K562 (cell line): ENCODE results near the gene ITPR1. TPM values are rescaled to one million over a fixed set of nuclear protein-coding genes. Genes with fewer than 3 reads are reported as not detected.
A peak's percentile ranks its signal among the peaks of the same experiment; 100 is the strongest.

Experiments
- ATAC-seq: fragments of 200-7000 bp; cut with Tn5 transposase; 3 replicates; pipeline ENCODE4 v1.9.1; 2020; ENCODE audit warnings: moderate library complexity
- Bru-seq: library from RNA; stranded (reverse); fragments of 400-500 nt; gene quantifications from one replicate; lab custom pipeline; 2021; lab: Mats Ljungman, UMichigan
- BruChase-seq, 2 experiments: library from RNA; stranded (reverse); fragments of 400-500 nt; gene quantifications; one replicate each; lab custom pipeline; 2021; lab: Mats Ljungman, UMichigan
- BruUV-seq: library from RNA; stranded (reverse); fragments of 400-500 nt; replicated peaks from 2 replicates; lab custom pipeline; 2021; lab: Mats Ljungman, UMichigan
- CTCF ChIA-PET: fragments of 300-600 bp; formaldehyde crosslinking; extraction: SDS; loops from one replicate; lab custom pipeline; 2021; ENCODE audit warnings: low intra/inter-chr PET ratio; lab: Yijun Ruan, JAX
- POLR2A ChIA-PET: fragments of 300-600, 350-650 bp; sonication (Branson Sonifier 250); formaldehyde crosslinking; extraction: SDS; loops from one replicate; lab custom pipeline; 2021; ENCODE audit warnings: antibody characterized with exemption, inconsistent platforms; lab: Yijun Ruan, JAX
- DNase-seq, 4 experiments: peaks; one replicate each; pipeline versions ENCODE4 v3.0.0 to v3.0.0-alpha.2; 2011 to 2018; ENCODE audit warnings: low spot score in 3 of 4, mixed read lengths in 3 of 4; ENCODE audit errors: extremely low read depth in 1 of 4
- FAIRE-seq: peaks from 2 replicates; lab custom pipeline; 2011; peaks lifted over from hg19 to GRCh38; lab: Jason Lieb, UNC
- H2AFZ ChIP-seq: 2 replicates; pipeline ENCODE4 v1.6.0; 2011; ENCODE audit warnings: low read depth, low read length, control low read depth, inconsistent platforms
- H3K27ac ChIP-seq: fragments of 200-600 bp; 3 replicates; pipeline ENCODE4 v1.8.0; 2011; ENCODE audit warnings: low read depth, mild to moderate bottlenecking, control low read depth, inconsistent platforms, low read length, moderate library complexity, mixed read lengths; ENCODE audit errors: extremely low read depth
- H3K27me3 ChIP-seq, 2 experiments: fragments of 300-600 bp in 1 of 2; 2 replicates in 1 of 2; 3 replicates in 1 of 2; pipeline versions ENCODE4 v1.6.0 to v1.8.0; 2011; ENCODE audit warnings: inconsistent platforms in 2 of 2, low read length in 2 of 2, mild to moderate bottlenecking in 1 of 2, mixed read lengths in 1 of 2, moderate library complexity in 1 of 2; ENCODE audit not compliant: control insufficient read depth in 2 of 2, insufficient read depth in 2 of 2
- H3K36me3 ChIP-seq: fragments of 300-600 bp; 3 replicates; pipeline ENCODE4 v1.8.0; 2011; ENCODE audit warnings: mild to moderate bottlenecking, low read length, inconsistent platforms; ENCODE audit not compliant: control insufficient read depth, insufficient read depth
- H3K4me1 ChIP-seq, 2 experiments: fragments of 200-600 bp in 1 of 2; replicated peaks in 1 of 2; 2 replicates in 1 of 2; 3 replicates in 1 of 2; pipeline versions ENCODE4 v1.5.1 to v1.8.0; 2011; ENCODE audit warnings: inconsistent platforms in 2 of 2, low read length in 2 of 2, mild to moderate bottlenecking in 1 of 2, mixed read lengths in 1 of 2, moderate library complexity in 1 of 2; ENCODE audit not compliant: control insufficient read depth in 2 of 2, insufficient read depth in 2 of 2
- H3K4me2 ChIP-seq: 2 replicates; pipeline ENCODE4 v1.6.1; 2011; ENCODE audit warnings: low read length, control low read depth, inconsistent platforms, mixed read lengths; ENCODE audit not compliant: insufficient read depth
- H3K4me3 ChIP-seq: fragments of 200-600 bp; sonication (generic), shearing (Covaris generic); 2 replicates; pipeline ENCODE4 v1.5.1; 2016; ENCODE audit warnings: control low read depth, inconsistent platforms
- H3K79me2 ChIP-seq: fragments of 200-600 bp; 3 replicates; pipeline ENCODE4 v1.8.0; 2011; ENCODE audit warnings: low read length, inconsistent platforms; ENCODE audit not compliant: control insufficient read depth, insufficient read depth
- H3K9ac ChIP-seq, 2 experiments: 2 replicates each; pipeline versions ENCODE4 v1.6.0 to v1.6.1; 2011; ENCODE audit warnings: low read depth in 2 of 2, low read length in 2 of 2, control low read depth in 1 of 2, inconsistent platforms in 1 of 2, mild to moderate bottlenecking in 1 of 2, mixed read lengths in 1 of 2; ENCODE audit not compliant: insufficient read depth in 1 of 2
- H3K9me1 ChIP-seq: one replicate; pipeline ENCODE4 v1.6.0; 2011; ENCODE audit warnings: inconsistent platforms, mild to moderate bottlenecking, low read length, moderate library complexity; ENCODE audit not compliant: control insufficient read depth, insufficient read depth
- H3K9me3 ChIP-seq: replicated peaks from 2 replicates; pipeline ENCODE4 v1.5.1; 2011; ENCODE audit warnings: low read depth, low read length, inconsistent platforms; ENCODE audit not compliant: control insufficient read depth, insufficient read depth
- H4K20me1 ChIP-seq: replicated peaks from 2 replicates; pipeline ENCODE4 v1.6.1; 2011; ENCODE audit warnings: low read length, inconsistent platforms, mixed read lengths; ENCODE audit not compliant: control insufficient read depth, insufficient read depth
- BRCA1 ChIP-seq, 2 experiments: fragments of 450-650 bp in 1 of 2; sonication (generic) in 1 of 2; formaldehyde crosslinking in 1 of 2; IDR thresholded peaks; 2 replicates each; pipeline versions ENCODE4 v1.5.0 to v1.6.1; 2017 to 2020; ENCODE audit warnings: mild to moderate bottlenecking in 1 of 2, missing genetic modification reagents in 1 of 2
- BRF2 ChIP-seq: IDR thresholded peaks from 3 replicates; pipeline ENCODE4 v1.6.1; 2011; ENCODE audit warnings: borderline replicate concordance, mild to moderate bottlenecking; ENCODE audit not compliant: insufficient read length, insufficient read depth
- DLX4 ChIP-seq: fragments of 250-450 bp; sonication (Bioruptor Pico); IDR thresholded peaks from 2 replicates; pipeline ENCODE4 v1.6.1; 2021; ENCODE audit warnings: mild to moderate bottlenecking
- FOXO4 ChIP-seq: fragments of 450-650 bp; formaldehyde crosslinking; IDR thresholded peaks from 2 replicates; pipeline ENCODE4 v1.4.0; 2020; ENCODE audit warnings: mild to moderate bottlenecking, moderate library complexity
- KLF13 ChIP-seq: fragments of 450-650 bp; IDR thresholded peaks from 2 replicates; pipeline ENCODE4 v1.6.1; 2016; ENCODE audit warnings: missing genetic modification characterization, low read depth, mild to moderate bottlenecking, missing compliant biosample characterization, moderate library complexity, borderline replicate concordance
- POLR2A ChIP-seq: fragments of 450-650 bp; conservative IDR thresholded peaks from 2 replicates; pipeline ENCODE4 v1.6.1; 2016
- TAF7 ChIP-seq: fragments of 450-650 bp; IDR thresholded peaks from 2 replicates; pipeline ENCODE4 v1.6.1; 2016; ENCODE audit warnings: missing genetic modification characterization, missing compliant biosample characterization
- ZNF175 ChIP-seq: fragments of 200-800 bp; sonication (Bioruptor generic); IDR thresholded peaks from 2 replicates; pipeline ENCODE4 v1.6.1; 2016; ENCODE audit warnings: low read depth, mild to moderate bottlenecking, missing genetic modification characterization, missing compliant biosample characterization
- ZSCAN32 ChIP-seq: fragments of 450-650 bp; formaldehyde crosslinking; IDR thresholded peaks from 2 replicates; pipeline ENCODE4 v1.4.0; 2020; ENCODE audit warnings: mild to moderate bottlenecking, moderate library complexity
- WGBS: fragments of 100-300 bp; shearing (Covaris generic); methylation state at CpG from one replicate; pipeline ENCODE4 v1.1.6; 2016; ENCODE audit warnings: low coverage, mixed read lengths; ENCODE audit not compliant: insufficient coverage; ENCODE audit errors: missing lambda C conversion rate; 5-methylcytosine and 5-hydroxymethylcytosine counted together
- in situ Hi-C: fragments of 300-500 bp; cut with MboI; formaldehyde crosslinking; loops from 4 replicates; pipeline ENCODE4 v1.15.0; 2018; ENCODE audit warnings: inconsistent platforms, mixed read lengths
- intact Hi-C: fragments of 100-400 bp; cut with micrococcal nuclease; formaldehyde crosslinking; loops from 2 replicates; pipeline ENCODE4 v1.14.2; 2022
- long read RNA-seq, 3 experiments: library from polyadenylated mRNA in 2 of 3; library from RNA in 1 of 3; unstranded in 2 of 3; stranded (forward) in 1 of 3; transcript quantifications; one replicate each; pipeline ENCODE4 v2.0.0, GENCODE V29; 2019 to 2022
- polyA minus RNA-seq, 3 experiments: library from RNA; depleted of rRNA, polyadenylated mRNA; stranded (reverse); fragments of >200 nt; gene quantifications; 2 replicates each; pipeline ENCODE4 v1.2.3, GENCODE V29; 2011
- polyA plus RNA-seq, 8 experiments: library from polyadenylated mRNA; depleted of rRNA in 4 of 8; stranded (reverse) in 5 of 8; unstranded in 3 of 8; fragments of >200 nt; fragmentation: Nextera tagmentation in 2 of 8; fragmentation: Illumina TruSeq in 1 of 8; extraction: Ambion mirVana in 2 of 8; extraction: Trizol in 1 of 8; gene quantifications; 2 replicates each; pipeline versions ENCODE4 v1.2.1 to v1.2.3, GENCODE V29; 2011 to 2014; ENCODE audit warnings: inconsistent platforms in 1 of 8, missing spikeins in 1 of 8
- total RNA-seq, 7 experiments: library from RNA; depleted of rRNA in 6 of 7; stranded (reverse); fragments of >200 nt in 6 of 7; fragmentation: Illumina TruSeq in 2 of 7; extraction: Trizol in 2 of 7; gene quantifications; 2 replicates each; pipeline versions ENCODE4 v1.2.1 to v1.2.3, GENCODE V29; 2011 to 2021; ENCODE audit warnings: low replicate concordance in 1 of 7

ITPR1 gene
- total RNA-seq (2011; cell fraction: chromatin; rRNA removed; ENCODE audit: low replicate concordance): 159 and 255 TPM in 2 replicates
- total RNA-seq (2011; cell fraction: nucleolus; rRNA removed): 75.7 and 94.0 TPM in 2 replicates
- 134 and 202 TPM in 2 replicates for total RNA-seq (2011; cell fraction: nucleoplasm; rRNA removed)
- 22.4 and 22.9 TPM in 2 replicates for total RNA-seq (2014; rRNA removed)
- total RNA-seq (2014; rRNA removed; fragmentation: Illumina TruSeq; extraction: Trizol): 40.0 and 43.3 TPM in 2 replicates
- 31.1 and 32.3 TPM in 2 replicates for total RNA-seq (2015; rRNA removed; fragmentation: Illumina TruSeq; extraction: Trizol)
- 32.0 and 35.2 TPM in 2 replicates for total RNA-seq (2021)
- polyA plus RNA-seq (2011; rRNA removed): 20.6 and 27.4 TPM in 2 replicates
- polyA plus RNA-seq (2011; cell fraction: cytosol; rRNA removed): 5.8 and 10.0 TPM in 2 replicates
- 33.1 and 38.3 TPM in 2 replicates for polyA plus RNA-seq (2011; cell fraction: nucleus; rRNA removed)
- 25.5 and 30.9 TPM in 2 replicates for polyA plus RNA-seq (2012)
- polyA plus RNA-seq (2014; fragmentation: Illumina TruSeq; extraction: Trizol): 23.7 and 24.8 TPM in 2 replicates
- polyA plus RNA-seq (2014; fragmentation: Nextera tagmentation; extraction: Ambion mirVana): 10 to 100 TPM; 26.2 to 33.9 TPM
- 17.7 and 23.5 TPM in 2 replicates for polyA plus RNA-seq (2014; rRNA removed)
- 91.6 and 111 TPM in 2 replicates for polyA minus RNA-seq (2011; rRNA and poly(A)+ RNA removed)
- polyA minus RNA-seq (2011; cell fraction: cytosol; rRNA and poly(A)+ RNA removed): 22.8 and 25.6 TPM in 2 replicates
- 77.7 and 104 TPM in 2 replicates for polyA minus RNA-seq (2011; cell fraction: nucleus; rRNA and poly(A)+ RNA removed)
- percentile 73 among the genes with signal in this experiment for Bru-seq, nascent RNA
- BruChase-seq, experiment 1, labeled RNA remaining after a 2-hour chase: percentile 72 among the genes with signal in this experiment
- BruChase-seq, experiment 2, labeled RNA remaining after a 6-hour chase: percentile 69 among the genes with signal in this experiment
- long read RNA-seq, experiment 1, transcript ITPR1-246 (5 exons, 2,042 nt): minor isoform, 9 of 40 reads
- long read RNA-seq, experiment 1, transcript ITPR1-240 (4 exons, 2,229 nt): major isoform, 18 of 40 reads
- long read RNA-seq, experiment 1, partial matches to known transcripts: 2 of 40 reads
- long read RNA-seq, experiment 1, other reads (novel, unspliced or antisense): 6 of 40 reads
- long read RNA-seq, experiment 2, partial matches to known transcripts: 0 of 6 reads
- long read RNA-seq, experiment 2, other reads (novel, unspliced or antisense): 4 of 6 reads
- long read RNA-seq, experiment 3, transcript ITPR1-240 (4 exons, 2,229 nt): major isoform, 14 of 25 reads
- long read RNA-seq, experiment 3, partial matches to known transcripts: 2 of 25 reads
- long read RNA-seq, experiment 3, other reads (novel, unspliced or antisense): 3 of 25 reads

- WGBS: under 1% methylated on average over 38 of the region's 47 CpGs
- Histone ChIP-seq H3K27ac (peak within 1 kb of the TSS; percentile 52), H4K20me1 (no peaks in the 10 kb centered on the region), H3K9me3 (no peaks in the 10 kb centered on the region), H3K9ac (peak within 1 kb of the TSS; percentile 71 to 92), H3K4me3 (peak within 1 kb of the TSS; percentile 61), H3K9me1 (peaks cover 4% of the 10 kb centered on the region), H2AFZ (peak within 1 kb of the TSS; percentile 94), H3K36me3 (peaks cover 2% of the 10 kb centered on the region; the same call in 1 of the 3 replicates), H3K4me1 (peaks cover 17 to 25% of the 10 kb centered on the region in 2 experiments), H3K79me2 (peaks cover 17% of the 10 kb centered on the region; the same call in 2 of the 3 replicates), H3K4me2 (peak within 1 kb of the TSS; percentile 92), H3K27me3 (no peaks in the 10 kb centered on the region)
- ATAC-seq (peak; percentile 93), FAIRE-seq (peak; percentile 98), DNase-seq (peak; percentile 97 to 100 (median 98))
- intact Hi-C loops: loop anchor here (1.0 to 2.0 kb wide), 3 partner anchors 26 to 142 kb away; partner anchors contain the start of gene SUMF1
- CTCF ChIA-PET: no interaction called here
- POLR2A ChIA-PET: interaction anchor here (0.5 to 5.3 kb wide), 66 partner anchors 8 to 1234 kb away, joined by 3 to 220 read pairs (median 4); partner anchors contain the start of gene SUMF1
- in situ Hi-C loops: no loop called here
- BruUV-seq: no TSS peak
- no peak for TF ChIP-seq DLX4
- TF ChIP-seq KLF13 (tag): peak; percentile 77; the same call in 1 of the 2 replicates
- no peak for TF ChIP-seq BRCA1 (IDR thresholded peaks at IDR 0.05)
- no peak for TF ChIP-seq BRCA1 (CRISPR knock-in tag; IDR thresholded peaks at IDR 0.05)
- TF ChIP-seq ZSCAN32 (CRISPR knock-in tag): peak; percentile 28; the same call in 1 of the 2 replicates
- no peak for TF ChIP-seq ZNF175 (CRISPR knock-in tag)
- peak; percentile 99 for TF ChIP-seq TAF7 (tag)
- peak; percentile 52; the same call in 1 of the 2 replicates for TF ChIP-seq FOXO4 (CRISPR knock-in tag)
- TF ChIP-seq POLR2A: peak; percentile 99
- no peak for TF ChIP-seq BRF2
Measured at GRCh38 chr3:4493014-4493940, at the start of gene ITPR1. ITPR1 (plus strand) TSS chr3:4493348; CDS start chr3:4516492, 23,144 bp downstream.
